ENCODE results near the gene CDT1.

The CDT1 gene

GRCh38 chr16:88803264-88803987, at the start of gene CDT1:
TSS of gene CDT1 (plus strand) at chr16:88803789. CDS start at chr16:88803832, 43 bp downstream.
- in situ Hi-C loops (cut with MboI; ENCODE audit: low sequenced_read_pairs): no loop called here

DNA sequence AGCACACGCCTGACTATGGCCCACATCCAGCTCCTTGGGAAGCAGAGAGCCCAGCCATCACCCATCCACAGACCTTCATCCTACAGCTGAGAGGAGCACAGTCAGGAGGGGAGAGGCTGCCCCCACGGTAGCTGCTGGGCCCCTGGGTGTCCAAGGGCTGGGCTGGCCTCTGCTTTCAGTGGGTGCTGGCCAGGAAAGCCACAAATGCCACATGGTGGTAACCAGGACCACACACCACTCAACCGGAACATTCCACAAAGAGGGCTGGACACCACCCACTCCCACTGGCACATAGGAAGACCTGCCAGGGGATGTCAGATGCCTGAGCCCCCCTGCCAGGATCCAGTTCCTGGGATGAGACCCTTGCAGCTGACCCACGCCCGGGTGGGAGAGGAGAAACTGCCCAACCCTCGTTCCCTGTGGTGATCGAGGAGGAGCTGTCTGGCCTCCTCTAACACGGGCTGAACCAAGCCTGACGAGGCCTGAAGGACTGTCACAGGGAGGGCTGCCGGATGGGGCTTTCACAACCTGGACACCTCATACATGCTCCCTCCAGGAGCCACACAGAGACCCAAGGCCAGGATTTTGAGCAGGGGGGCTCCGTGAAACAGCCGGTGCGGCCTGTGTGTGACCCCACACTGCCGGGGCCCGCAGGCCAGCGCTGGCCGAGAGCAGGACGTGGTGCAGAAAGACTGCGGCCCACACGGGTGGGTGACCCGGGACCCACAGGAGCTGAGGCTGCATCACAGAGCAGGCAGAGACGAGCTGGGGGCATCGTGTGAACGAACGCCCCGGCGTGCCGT, 49.3 kb upstream of the CDT1 start:
- in situ Hi-C loops (cut with MboI; ENCODE audit: low sequenced_read_pairs): no loop called here

DNA sequence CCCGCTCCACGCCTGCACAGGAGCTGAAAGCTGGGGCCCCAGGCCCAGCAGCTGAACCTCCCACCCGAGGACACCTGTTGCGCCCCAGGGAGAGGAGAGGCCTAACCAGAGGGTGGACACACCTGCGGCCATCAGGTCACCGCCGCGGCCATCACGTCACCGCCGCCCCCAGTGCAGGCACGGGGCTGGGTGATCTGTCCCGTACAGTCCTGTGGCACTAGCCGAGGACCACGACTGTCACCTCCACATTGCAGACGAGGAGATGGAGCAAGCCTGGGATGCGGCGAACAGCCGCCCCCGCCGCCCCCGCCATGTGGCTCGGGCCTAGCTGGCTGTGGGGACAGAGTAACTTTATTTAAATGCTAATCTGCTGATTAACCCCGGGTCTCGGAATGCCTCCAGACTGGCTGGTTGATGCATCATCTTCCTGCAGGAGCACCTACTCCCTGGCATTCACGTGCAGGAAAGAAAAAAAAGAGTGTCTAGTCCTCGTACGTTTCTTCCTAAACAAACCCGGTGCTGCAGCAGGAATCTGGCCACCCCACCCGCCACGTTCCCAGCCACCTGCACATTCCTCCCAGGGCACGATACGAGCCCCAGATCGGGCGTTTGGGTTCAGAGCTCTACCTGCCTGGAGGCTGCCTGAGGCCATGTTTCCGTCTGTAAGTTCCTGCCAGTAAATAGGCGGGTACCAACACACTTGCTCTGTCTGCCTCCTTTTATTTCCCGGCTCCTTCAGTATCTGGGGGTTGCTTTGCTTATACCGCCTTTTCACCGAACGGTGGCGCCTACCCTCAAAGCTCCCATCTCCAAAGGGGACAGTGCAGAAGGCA, 48.5 kb upstream of the CDT1 start:
- in situ Hi-C loops (cut with MboI; ENCODE audit: low sequenced_read_pairs): no loop called here

GRCh38 chr16:88755745-88756443, 47.7 kb upstream of the CDT1 start:
- in situ Hi-C loops (cut with MboI; ENCODE audit: low sequenced_read_pairs): no loop called here

- in situ Hi-C loops (cut with MboI; ENCODE audit: low sequenced_read_pairs): no loop called here
Measured at GRCh38 chr16:88758227-88758943, 45.2 kb upstream of the CDT1 start.

DNA sequence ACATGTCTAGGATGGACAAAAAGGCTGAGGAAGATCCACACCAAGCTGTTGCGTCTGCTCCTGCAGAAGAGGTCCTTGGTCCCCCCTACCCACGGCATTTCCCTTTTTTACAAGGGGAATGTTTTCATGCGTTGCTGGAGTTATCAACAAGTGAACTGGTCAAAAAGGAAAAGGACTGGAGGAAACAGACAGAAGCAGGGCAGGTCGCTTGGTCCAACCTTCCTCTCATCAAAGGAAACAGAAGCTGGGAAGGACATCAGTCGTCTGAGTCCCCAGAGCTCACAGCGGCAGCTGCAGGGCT, 44.7 kb upstream of the CDT1 start:
- in situ Hi-C loops (cut with MboI; ENCODE audit: low sequenced_read_pairs): no loop called here

DNA sequence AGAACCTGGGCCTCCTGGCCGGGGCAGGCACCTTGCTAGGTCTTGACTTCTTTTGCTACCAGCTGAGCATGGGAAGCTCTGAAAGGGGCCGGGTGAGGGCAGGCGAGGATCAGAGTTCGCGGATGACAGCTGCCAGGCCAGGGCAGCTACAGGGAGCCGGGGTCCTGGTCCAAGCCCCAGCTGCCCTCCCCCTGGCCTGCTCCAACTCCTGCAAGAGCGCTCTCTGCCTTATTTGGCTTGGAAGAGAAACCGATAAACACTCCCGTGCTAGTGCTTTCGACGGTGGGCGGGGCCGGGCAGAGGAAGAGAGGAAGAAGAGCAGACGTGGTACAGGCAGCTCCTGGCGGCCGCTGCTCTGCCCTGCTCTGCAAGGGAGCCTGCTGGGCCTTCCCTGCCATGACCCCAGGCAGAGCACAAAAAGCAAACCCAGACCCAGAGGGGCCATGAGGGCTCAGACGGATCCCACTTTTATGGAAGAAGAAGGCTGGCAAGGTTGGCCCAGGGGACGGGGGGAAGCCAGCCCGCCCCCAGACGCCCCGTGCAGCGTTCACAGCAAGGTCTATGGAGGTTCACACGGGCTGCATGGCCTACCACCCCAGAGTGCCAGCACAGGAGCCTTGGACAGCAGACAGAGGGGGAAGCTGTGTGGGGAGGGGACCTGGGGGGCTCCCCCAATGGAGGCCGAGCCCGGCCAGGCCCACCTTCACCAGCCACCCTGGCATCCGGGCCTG, 44.2 kb upstream of the CDT1 start:
- in situ Hi-C loops (cut with MboI; ENCODE audit: low sequenced_read_pairs): no loop called here

DNA sequence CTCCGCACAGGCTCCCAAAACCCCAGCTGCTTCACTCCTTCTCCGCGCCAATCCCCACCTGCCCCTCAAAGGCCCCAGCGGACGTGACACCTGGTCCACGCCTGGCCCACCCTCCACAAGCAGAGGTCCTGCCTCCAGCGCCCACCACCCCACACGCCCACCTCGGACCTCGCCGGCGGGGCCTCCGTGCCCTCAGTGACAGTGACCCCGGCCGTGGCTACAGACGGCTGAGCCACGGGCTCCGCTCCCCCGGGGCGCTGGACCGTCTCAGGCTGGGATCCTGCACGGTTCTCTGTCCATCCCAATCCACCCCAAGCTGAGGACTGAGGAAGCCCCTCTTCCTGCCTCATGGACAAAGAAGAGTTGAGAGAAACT, 43.6 kb upstream of the CDT1 start:
- in situ Hi-C loops (cut with MboI; ENCODE audit: low sequenced_read_pairs): no loop called here

DNA sequence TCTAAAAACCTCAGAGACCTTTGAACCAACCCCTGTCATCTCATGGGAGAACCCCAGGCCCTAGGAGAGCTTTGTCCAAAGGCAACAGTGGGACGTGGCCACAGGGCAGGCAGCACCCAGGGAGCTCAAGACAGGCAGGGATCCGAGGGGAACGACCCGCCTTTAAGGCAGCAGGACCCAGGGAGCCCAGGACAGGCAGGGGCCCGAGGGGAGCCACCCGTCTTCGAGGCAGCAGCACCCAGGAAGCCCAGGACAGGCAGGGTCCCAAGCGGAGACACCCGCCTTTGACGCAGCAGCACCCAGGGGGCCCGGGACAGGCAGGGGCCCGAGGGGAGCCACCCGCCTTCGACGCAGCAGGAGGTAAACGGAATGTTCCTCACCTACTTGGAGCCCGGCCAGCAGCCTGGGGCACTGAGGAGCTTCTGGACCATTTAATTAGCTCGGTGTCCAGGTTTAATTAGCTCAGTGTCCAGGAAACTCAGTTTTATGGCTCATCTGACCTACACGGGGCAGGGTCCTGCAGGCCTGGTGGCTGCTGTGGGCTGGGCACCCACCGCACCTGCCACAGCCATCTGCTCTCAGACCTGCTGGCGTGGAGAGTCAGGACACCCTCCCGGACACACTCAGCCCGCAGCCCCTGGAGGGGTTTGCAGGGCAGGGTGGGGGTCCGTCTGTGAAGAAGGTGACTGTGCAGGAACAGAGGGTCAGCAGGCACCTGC, 43.0 kb upstream of the CDT1 start:
- in situ Hi-C loops (cut with MboI; ENCODE audit: low sequenced_read_pairs): no loop called here

GRCh38 chr16:88761143-88761534, 42.5 kb upstream of the CDT1 start:
- in situ Hi-C loops (cut with MboI; ENCODE audit: low sequenced_read_pairs): no loop called here

DNA sequence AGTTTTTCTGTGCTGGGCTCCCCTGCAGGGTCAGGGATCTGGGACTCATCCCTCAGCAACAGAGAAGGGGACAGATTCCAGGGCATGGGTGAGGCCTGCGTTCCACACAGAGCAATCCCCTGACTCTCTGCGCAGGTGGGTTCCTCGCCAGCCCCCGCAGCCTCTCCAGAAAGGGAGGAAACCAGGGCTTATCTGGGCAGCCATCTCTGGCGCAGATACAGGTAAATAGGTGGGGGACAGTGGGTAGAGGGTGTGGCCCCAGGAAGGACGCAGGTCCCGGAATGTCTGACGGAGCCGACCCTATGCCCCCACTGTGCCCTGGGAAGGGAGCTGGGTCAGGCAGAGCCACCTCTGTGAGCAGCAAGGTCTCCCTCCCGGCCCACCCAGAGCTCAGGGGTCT, 41.8 kb upstream of the CDT1 start:
- in situ Hi-C loops (cut with MboI; ENCODE audit: low sequenced_read_pairs): no loop called here

GRCh38 chr16:88762258-88762870, 41.2 kb upstream of the CDT1 start:
- in situ Hi-C loops (cut with MboI; ENCODE audit: low sequenced_read_pairs): no loop called here

DNA sequence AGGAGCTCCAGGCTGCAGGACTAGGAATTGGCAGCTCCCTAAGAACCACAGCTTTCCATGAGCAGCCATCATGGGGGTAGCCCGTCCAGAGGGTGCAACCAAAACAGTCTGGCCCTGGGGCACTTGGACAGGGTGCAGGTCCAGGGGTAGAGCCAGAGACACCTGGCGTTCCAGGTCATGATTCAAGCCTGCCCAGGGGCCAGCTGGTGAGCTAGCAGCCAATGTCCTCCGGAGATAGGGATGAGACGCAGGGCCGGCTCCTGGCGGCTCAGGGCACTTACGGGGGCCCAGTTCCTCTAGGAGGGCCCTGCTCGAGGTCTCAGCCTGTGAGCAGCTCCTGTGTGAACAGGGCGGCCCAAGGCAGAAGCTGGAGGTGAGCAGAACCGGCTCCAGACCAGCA, 40.6 kb upstream of the CDT1 start:
- in situ Hi-C loops (cut with MboI; ENCODE audit: low sequenced_read_pairs): no loop called here

DNA sequence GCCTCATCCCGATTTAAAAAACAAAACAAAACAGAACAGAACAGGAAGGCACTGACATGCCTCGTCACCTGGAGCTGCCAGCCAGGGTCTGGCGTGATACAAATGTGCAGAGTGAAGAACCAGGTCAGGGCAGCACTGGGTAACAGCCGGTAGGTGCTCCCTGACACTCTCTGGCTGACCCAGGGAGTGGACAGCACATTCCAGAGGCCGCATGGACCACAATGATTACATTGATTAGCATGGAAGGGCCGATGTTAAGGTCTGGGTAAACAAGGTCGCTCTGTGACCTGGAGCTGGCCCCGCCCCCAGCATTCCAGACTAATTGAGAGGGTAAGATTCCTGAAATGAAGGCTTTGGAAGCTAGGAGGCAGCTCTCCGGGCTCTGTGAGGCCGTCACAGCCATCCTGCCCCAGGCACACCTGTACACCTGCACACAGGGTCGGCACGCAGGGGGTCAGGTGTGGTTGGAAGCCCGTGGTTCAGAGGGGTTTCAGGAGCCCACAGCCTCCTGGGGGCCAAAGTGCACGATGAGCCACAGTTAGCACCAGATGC, 40.0 kb upstream of the CDT1 start:
- in situ Hi-C loops (cut with MboI; ENCODE audit: low sequenced_read_pairs): no loop called here

DNA sequence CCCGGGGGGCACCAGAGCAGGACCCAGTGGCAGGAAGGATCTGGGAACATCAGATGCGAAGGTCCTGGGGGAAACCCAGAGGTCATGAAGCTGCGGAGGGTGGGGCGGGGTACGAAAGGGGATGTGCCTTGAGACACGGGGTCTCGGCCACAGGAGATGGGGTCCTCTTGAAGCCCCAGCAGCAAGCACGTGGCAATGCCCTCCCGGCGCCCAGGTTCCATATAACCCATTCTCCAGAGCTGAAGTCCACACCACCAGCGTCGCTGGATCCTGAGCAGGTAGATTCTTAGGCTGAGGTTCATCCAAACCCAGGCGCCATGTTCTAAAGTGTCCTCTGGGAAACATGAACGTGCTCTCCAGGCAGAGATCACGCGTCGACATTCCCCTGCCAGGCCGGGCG, 39.5 kb upstream of the CDT1 start:
- in situ Hi-C loops (cut with MboI; ENCODE audit: low sequenced_read_pairs): no loop called here

DNA sequence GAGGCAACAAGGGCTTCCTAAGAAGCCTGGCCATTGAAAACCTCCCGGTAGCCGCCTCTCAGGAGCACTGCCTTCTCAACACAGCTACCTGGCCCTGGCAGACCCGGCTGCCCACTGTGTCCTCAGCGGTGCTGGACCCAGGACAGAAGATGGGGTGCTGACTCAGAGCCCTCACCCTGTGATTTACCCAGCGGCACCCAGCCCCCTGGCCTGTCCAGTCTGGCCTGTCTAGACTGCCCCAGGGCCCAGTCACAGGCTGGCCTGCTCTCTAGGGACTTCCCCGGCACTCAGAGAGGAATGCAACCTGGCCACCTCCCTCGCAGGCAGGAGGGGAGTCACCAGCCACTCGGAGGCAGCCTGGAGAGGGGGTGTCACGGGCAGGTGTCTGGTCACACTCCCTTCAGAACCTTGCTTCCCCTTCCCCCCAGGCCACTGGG, 38.7 kb upstream of the CDT1 start:
- in situ Hi-C loops (cut with MboI; ENCODE audit: low sequenced_read_pairs): no loop called here

DNA sequence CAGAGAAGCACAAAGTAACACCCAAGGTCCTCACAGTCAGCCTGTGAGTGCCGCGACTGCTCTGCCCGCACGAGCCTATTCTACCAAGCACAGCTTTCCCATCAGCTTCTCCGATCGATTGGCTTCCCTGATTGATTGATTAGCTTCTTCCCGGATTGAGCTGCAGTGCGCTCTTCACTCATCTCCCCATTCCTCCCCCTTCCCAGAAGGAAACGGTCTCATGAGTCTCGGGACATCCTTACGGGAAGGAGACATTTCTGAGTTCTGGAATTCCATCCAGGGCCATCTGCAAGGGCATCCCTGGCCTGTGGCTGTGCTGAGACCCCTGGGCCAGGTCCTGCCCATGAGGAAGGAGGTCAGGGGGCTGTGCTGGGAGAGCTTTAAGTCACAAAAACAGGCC, 36.6 kb upstream of the CDT1 start:
- in situ Hi-C loops (cut with MboI; ENCODE audit: low sequenced_read_pairs): no loop called here

DNA sequence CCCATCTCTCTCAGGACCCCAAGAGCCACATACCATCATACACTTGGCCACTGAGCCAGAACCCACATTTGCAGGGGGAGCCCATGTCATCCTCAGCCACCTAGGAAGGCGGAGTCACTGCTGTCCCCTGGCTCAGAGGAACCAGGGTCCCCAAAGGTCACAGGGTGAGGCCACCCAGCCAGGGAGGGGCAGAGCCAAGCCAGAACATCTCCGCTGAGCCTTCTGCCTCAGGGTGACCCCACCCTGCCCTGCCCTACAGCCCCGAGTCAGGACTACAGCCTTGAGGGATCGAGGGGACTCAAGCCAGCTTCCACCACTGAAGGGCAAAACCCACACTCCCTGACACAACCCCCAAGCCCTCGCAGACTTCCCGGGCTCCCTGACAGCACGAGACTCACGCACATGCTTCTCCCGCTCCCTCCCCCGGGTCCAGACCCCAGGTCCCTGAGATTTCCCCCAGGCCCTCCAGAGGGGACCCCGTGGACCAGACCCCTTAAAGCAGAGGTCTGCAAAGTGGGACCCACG, 36.0 kb upstream of the CDT1 start:
- in situ Hi-C loops (cut with MboI; ENCODE audit: low sequenced_read_pairs): no loop called here
